HG03565 (cell line): ENCODE measurements around the gene PIAS1.
A peak's percentile ranks its signal among the peaks of the same experiment; 100 is the strongest.
"Not testable (repeated sequence)": the region's sequence is repeated elsewhere in the genome, so short reads cannot be mapped to it uniquely, and the experiment has no call there.

Source experiments
- ATAC-seq: cut with Tn5 transposase; IDR thresholded peaks from one replicate; pipeline ENCODE4 v1.9.1; 2021; ENCODE audit warnings: mild to moderate bottlenecking, moderate library complexity; ENCODE audit not compliant: unreplicated experiment

Gene PIAS1

DNA sequence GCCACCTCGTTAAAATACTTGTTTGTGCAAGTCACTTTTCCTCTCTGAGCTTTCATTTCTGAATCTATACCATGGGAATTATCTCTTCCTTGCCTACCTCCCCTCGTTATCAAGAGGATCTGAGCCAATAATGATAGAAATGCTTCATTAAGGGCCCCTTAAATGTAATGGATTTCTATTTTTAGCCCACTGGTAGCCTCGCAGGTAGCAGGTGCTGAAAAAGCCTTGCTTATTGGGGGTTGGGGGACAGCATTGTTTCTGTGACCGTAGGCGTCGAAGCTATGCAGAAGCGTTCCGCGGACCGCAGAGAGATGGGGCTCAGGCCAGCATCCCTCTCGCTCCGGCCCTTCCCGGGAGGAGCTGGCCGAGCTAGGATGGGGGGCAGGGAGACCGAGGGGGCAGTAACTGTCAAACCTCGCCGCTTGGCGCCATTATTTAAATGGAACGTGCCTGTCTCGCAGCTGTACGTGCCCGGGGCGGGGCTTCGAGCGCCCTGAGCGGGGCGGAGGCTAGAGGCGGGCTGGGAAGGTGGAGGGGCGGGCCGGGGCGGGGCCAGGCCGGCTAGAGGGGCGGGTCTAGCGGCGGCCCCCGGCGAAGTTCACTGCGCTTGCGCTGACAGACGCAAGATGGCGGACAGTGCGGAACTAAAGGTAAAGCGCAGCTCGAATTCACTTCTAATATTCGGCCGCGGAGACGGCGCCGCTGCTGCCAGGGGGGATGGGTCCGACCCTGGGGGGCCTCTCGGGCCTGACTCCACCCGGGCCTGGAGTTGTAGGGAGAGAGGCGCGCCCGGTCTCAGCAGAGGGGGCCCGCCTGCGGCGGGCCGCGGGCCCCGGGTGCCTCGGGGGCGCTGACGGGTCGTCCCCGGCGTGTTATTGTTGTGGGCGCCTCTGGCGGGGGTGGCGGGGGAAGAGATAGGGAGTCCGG, at the start of gene PIAS1:
TSS of gene PIAS1 (plus strand) at position 615 of the 927 bp plus-strand sequence. CDS start at position 627, 12 bp downstream.
- peak; percentile 75 for ATAC-seq

DNA sequence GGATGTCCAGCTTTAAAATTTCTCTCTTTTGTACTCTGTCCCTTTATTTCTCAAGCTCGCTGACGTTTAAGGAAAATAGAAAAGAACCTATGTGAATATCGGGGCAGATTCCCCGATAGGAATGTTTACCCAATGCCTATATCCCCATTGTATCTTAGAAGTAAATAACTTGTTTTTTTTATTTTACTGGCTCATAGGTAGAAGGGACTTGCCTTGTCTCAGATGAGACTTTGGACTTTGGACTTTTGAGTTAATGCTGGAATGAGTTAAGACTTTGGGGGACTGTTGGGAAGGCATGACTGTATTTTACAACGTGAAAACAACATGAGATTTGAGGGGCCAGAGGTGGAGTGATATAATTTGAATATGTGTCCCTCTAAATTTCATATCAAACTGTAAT, 46.5 kb upstream of the PIAS1 start:
- ATAC-seq: not testable (repeated sequence)

DNA sequence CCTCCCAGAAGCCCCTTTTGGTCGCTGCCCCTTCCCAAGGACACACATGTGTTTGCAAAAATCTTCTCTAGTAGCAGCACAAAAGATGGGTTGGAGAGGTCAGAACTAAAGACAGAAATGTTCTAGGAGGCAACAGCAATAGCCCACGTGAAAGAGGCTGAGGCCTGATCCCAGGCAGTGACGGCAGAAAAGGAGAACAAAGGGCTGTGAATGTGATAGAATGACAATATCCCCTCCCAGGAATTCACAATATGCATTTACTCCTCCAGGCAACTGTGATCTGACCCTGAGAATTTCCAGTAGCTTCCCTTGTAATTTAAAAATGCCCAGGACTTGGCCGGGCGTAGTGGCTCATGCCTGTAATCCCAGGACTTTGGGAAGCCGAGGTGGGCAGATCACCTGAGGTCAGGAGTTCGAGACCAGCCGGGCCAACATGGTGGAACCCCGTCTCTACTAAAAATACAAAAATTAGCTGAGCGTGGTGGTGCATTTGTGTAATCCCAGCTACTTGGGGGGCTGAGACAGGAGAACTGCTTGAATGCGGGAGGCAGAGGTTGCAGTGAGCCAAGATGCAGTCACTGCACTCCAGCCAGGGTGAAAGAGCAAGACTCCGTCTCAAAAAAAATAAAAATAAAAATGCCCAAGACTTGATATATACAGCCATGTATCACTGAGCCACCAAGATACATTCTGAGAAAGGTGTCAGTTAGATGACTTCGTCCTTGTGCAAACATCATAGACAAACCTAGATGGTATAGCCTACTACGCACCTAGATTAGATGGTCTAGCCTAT, 43.6 kb upstream of the PIAS1 start:
- no peak for ATAC-seq

DNA sequence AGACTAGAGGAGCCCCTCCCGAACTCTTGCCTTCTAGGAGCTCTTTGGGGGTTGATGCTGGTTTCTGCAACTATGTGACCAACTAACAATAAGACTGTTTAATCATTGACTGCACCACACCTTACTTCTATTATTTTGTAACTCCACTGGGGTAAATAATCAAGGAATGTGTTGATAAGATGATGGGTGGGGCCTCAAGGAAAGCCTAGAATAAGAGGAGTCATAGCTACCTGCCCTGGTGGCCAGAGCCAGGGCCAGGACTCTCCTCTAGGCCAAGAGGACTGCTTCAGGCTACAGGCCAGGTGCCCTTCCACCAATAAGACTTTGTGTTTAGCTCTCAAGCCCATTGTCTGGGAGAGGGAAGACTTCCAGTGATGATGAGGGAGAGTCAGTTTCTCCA, 41.2 kb upstream of the PIAS1 start:
- no peak for ATAC-seq

DNA sequence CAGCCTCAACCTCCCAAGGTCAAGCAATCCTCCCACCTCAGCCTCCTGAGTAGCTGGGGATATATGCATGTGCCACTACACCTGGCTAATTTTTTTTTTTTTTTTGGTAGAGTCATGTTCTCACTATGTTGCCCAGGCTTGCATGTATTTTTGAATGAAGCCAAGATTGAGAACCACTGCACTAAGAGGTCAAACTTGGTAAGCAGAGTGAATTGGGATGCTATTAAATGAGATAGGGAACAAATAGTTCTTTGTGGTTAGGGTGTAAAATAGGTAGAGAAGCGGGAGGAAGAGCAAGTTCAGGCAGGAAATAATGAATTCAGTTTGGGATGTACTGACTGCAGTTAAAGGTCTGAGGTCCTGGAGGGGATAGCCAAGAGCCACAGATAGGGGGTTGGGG, 39.9 kb upstream of the PIAS1 start:
- ATAC-seq: no peak

DNA sequence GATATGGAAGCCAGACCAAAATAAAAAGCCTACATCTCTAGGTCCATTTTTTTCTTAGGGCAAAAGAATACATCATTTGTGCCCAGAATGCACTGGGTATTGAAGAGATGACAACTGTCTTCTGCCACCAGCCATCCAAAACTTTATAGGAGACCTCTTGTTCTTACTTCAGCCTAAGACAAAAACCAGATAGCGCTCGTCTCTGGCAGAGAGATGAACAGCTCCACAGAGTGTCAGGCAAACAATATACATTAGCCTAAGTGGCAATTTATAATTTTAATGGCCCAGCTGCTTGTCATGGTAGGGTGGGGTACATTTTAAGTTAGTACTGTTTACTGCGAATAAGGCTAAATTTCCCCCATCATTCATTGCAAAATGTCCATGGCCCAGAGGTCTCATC, 38.9 kb upstream of the PIAS1 start:
- ATAC-seq: no peak

DNA sequence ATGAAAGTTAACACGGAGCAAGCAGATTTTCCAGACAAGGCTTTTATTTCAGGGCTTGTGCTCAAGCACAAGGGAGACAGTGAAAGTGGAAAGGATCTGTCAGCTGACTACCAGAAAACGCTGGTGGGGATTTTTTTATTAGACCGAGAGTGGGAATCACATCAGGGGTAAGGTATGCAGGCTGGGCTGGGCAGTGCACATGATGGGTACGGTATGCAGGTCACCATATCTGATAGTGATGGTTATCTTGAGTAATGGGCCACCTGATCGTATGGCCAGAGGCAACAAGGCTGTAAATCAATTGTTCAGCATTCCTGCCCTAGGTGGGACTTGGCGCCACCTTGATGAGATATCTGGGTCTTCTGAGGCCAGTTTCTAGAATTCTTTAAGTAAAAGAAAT, 36.9 kb upstream of the PIAS1 start:
- no peak for ATAC-seq

DNA sequence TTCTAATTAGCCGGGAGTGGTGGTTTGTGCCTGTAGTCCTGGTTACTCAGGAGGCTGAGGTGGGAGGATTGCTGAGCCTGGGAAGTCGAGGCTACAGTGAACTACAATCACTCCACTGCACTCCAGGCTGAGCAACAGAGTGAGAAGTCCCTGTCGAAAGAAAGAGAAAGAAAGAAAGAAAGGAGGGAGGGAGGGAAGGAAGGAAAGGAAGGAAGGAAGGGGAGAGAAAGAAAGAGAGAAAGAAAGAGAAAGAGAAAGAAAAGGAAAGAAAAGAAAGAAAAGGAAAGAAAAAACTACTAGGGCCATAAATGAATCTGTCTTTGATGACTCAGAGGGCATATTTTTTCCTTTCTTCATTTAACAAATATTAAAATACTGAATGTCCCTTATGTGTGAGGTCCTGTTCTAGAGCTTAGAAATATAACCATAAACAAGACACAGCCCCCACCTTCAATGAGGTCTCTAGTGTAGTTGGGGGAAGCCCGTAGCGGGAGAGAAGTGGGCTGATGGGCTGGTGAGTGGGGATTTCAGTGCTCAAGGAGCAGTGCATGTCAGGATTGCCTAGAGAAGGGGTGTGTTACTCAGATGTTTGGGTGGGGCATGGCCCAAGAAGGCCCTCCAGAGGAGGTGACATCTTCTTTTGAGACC, 35.2 kb upstream of the PIAS1 start:
- ATAC-seq: no peak

DNA sequence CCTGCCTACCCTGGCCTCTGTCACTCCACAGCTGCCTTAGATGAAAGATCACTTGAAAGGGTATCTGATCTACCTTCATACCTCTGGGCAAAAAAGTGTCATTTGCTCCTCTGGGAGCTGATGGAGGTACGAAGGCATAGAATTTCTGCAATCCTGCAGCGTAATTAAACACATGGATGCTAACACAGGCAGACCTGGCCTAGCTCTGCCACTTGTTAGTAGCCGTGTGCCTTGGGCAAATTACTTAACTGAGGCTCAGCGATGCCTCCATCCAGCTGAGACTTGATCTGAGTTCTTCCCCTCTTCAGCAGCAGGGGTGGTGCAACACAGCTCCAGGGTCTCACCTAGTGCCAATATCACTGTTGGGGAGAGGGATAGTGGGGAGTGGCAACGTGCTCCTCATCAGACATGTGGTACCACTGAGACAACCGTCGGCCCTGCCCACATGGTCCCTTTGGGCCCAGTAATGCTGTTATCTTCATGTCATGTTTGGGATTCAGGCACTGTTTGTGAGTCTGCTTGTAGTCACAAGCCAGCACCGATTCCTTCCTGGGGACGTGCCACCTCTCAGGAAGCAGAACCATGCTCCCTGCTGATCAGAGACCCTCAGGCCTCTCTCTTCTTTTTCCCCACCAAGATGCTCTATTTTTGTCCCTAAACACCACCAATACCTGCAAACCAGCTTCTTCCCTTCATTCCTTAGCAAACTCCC, 34.1 kb upstream of the PIAS1 start:
- ATAC-seq: no peak

DNA sequence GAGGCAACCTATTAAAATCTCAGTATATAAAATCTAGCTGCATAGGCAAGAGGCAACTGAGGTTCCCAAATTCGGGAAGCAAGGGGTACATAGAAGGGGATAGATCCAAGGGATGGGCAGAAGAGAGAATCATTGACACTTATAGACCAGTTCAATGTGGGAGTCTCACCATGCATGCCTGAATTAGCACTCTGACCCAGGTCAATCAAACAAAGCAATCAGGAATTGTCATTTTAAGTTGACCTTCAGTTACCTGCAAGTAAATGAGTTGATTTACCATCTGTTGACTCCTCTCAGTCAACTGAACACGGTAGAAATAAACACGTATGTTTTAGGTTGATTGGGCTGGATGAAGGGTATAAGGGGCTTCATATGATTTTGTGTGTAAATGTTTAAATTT, 33.4 kb upstream of the PIAS1 start:
- no peak for ATAC-seq

DNA sequence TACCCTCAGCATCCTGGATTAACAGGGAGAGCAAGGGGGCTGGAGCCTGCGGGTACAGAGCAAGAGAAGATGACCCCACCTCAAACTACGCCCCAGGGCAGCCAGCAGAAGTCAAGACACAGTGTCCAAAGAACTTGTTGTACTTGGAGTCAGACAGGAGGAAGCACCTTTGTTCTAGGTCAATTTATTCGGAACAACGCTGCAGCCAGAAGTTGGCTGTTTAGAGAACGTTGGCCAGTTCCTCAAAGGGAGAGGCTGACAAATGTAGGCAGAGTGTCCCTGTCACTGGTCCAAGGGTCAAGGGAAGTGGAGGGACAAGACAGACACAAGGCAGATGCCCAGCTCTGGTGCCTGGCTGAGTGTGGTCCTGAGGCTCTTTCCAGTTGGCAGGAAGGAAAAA, 32.1 kb upstream of the PIAS1 start:
- no peak for ATAC-seq

DNA sequence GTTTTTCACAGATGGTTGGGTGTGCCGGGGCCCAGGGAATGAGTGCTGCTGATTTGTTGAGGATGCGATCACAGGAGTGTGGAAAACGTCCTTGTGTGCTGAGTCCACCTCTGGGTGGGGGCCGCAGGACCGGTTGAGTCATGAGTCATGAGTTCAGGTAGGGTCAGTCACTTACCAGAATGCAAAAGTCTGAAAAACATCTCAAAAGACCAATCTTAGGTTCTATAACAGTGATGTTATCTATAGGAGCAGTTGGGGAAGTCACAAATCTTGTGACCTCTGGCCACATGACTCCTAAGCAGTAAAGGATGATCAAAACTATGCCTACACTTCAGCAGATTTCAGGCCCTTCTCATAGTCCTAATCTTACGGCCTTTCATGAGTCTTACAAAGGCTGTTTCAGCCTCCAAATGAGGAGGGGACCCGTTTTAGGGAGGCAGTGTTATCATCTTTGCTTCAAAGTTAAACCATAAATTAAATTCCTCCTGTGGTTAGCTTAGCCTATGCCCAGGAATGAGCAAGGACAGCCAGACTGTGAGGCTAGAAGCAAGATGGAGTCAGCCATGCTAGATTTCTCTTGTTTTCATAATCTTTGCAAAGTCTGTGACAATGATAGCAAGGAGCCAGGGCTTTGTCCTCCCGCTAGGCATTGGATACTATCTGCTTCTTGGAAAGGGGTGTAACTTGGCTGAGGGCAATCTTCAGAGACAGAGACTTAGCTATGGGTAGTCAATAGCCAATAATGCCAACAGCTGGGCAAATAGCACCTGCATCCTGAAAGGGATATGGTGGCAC, 30.6 kb upstream of the PIAS1 start:
- no peak for ATAC-seq

DNA sequence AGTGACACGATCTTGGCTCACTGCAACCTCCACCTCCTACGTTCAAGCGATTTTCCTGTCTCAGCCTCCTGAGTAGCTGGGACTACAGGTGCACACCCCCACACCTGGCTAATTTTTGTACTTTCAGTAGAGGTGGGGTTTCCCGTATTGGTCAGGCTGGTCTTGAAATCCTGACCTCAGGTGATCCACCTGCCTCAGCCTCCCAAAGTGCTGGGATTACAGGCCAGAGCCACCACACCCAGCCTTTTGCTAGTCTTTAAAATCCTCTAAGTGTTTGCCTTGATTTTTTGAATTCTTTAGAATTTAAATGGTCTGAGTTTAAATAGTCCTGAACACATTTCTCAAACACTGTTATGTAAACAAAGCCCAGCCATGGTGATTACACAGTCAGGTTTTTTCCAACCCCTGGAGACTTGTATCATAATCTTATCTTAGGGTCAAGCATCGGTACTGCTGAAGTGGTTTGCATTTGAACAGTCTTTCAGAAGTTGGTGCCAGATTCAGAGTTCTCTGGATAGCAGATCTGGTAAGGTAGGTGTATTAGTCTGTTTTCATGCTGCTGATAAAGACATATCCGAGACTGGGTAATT, 28.2 kb upstream of the PIAS1 start:
- no peak for ATAC-seq

DNA sequence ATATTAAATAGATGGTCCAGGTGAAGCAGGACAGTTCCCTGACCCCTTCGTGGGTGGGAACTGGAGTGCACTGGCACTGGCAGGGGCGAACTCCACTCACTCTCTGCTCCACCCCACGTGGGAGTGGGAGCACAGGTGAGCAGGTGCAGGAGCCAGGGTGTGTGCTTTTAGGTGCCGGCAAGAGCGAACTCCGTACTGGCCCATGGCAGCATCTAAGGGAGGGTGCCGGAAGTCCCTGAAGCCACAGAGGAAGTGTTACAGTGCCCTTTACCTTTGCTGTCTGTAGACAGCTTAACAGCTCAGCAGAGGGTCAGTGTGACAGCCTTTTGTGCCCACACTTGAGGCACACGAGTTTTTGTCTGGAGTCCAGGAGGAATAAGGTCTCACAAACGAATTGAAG, 26.7 kb upstream of the PIAS1 start:
- no peak for ATAC-seq

DNA sequence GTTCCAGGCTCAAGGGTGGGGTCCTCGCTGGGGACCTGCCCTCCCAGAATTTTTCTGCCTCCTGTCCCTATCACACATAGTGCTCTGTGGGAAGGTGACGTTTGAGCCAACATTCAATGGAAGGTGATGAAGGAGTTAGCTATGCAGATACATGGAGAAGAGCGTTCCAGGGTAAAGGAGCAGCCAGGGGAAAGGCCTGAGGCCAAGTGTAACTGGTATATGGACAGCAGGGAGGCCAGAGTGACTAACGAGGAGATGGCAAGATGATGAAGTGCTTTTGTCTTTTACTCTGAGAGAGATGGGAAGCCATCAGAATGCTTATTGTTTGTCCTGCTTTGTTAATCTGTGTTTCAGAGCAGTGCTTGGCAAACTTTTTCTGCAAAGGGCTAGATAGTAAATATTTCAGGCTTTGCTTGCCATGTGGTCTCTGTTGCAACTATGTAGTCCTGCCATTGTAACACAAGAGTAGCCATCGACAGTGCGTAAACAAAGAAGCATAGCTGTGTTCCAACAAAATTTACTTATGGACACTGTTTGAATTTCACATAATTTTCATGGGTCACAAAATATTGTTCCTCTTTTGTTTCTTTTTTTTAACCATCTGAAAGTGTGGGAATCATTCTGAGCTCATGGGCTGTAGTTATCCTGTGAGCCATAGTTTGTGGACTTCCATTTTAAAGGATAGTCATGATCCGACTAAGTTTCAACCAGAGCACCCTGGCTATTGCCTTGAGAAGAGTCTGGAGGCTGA, 25.8 kb upstream of the PIAS1 start:
- no peak for ATAC-seq

DNA sequence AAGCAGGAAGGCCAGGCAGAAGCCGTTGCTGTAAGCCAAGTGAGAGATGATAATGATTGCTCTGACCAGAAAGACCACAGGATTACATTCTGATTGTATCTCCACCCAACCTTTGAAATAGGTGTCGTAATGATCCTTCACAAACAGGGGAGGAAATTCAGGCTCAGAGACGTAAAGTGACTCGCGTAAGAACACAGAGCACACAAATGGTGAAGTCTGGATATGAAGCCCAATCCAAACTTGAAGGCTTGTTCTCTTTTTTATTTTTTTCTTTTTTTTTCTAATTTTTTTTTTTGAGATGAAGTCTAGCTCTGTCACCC, 25.3 kb upstream of the PIAS1 start:
- no peak for ATAC-seq

DNA sequence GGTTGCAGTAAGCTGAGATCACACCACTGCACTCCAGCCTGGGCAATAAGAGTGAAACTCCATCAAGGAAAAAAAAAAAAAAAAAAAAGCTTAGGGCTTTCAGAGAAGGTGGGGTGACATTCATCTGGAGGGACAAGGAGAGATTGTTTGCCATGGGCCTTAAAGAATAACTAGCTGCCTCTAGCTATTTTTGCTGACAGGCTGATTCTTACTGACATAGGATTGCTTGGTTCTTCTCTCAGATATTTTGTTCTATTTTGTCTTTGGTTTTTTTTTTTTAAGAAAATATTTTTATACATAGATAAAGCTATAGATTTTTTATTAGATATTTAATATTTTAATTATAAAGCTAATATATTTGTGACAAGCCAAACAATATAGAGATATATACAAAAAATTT, 24.2 kb upstream of the PIAS1 start:
- ATAC-seq: no peak

DNA sequence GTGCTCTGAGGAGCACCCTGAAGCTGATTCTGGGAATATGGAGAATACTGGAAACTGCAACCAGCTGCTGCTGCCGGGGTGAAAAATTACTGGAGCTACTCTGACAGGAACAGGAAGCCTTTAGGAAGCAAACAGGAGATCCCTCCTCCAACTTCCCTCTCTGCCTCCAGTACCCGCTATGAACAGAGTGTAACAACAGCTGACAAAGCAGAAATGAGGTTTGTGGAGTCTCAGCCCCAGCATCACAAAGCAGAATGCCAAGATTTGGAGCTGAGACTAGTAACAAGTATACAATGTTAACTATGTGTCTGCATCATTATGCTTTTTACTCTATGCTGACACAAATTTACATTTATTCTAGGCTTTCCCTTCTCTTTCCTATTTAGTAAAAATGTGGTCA, 22.7 kb upstream of the PIAS1 start:
- no peak for ATAC-seq

DNA sequence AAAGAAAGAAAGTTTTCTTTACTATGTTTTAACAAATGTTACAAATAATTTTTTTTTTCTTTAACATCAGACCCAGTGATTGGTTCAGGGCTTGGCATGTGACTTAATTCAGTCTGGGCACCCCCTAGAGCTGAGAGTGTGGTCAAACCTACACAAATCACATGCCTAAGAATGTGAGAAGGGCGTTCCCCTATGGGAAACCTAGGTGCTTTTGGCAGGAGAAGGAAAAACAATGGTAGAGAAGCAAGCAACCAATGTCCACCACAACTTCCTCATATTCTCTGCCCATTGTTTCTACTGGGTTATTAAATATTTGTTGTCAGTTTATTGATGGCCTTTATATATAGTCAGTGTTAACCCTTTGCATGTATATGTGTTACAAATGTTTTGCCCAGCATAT, 21.4 kb upstream of the PIAS1 start:
- no peak for ATAC-seq
